Muscle layer of colon (tissue), 2 donors: Measurements from ENCODE around the gene UAP1.

Source experiments
- H3K27ac ChIP-seq: one replicate; pipeline ENCODE4 v1.7.0; 2013; ENCODE audit warnings: low read depth, mild to moderate bottlenecking, low read length, moderate library complexity
- H3K27me3 ChIP-seq, 2 donors: one replicate each; pipeline ENCODE4 v1.7.0; 2013; ENCODE audit warnings: low read length in 2 of 2, mild to moderate bottlenecking in 2 of 2; ENCODE audit not compliant: insufficient read depth in 2 of 2, control insufficient read depth in 1 of 2
- H3K36me3 ChIP-seq: one replicate; pipeline ENCODE4 v1.7.0; 2013; ENCODE audit warnings: mild to moderate bottlenecking, low read length; ENCODE audit not compliant: insufficient read depth
- H3K4me1 ChIP-seq: one replicate; pipeline ENCODE4 v1.7.0; 2013; ENCODE audit warnings: mild to moderate bottlenecking, low read length; ENCODE audit not compliant: insufficient read depth
- H3K4me3 ChIP-seq, 2 donors: one replicate each; pipeline ENCODE4 v1.7.0; 2013; ENCODE audit warnings: low read length in 2 of 2, low read depth in 1 of 2, mild to moderate bottlenecking in 1 of 2, moderate library complexity in 1 of 2
- H3K9ac ChIP-seq: one replicate; pipeline ENCODE4 v1.7.0; 2013; ENCODE audit warnings: low read length
- H3K9me3 ChIP-seq: one replicate; pipeline ENCODE4 v1.7.0; 2013; ENCODE audit warnings: mild to moderate bottlenecking, low read length
- donor health status: abdominal sarcoma.
- donor health status: Adenocarcinoma of cecum.

The UAP1 gene

GRCh38 chr1:162619076-162619475, 57.6 kb downstream of the UAP1 start:
- Histone ChIP-seq H3K9ac (no peak overlapping the region), H3K4me1 (peaks cover 2% of the 10 kb centered on the region), H3K36me3 (no peaks in the 10 kb centered on the region), H3K27ac (no peak overlapping the region), H3K27me3 (no peaks in the 10 kb centered on the region), H3K9me3 (peaks cover 10% of the 10 kb centered on the region), H3K4me3 (no peak overlapping the region)

- Histone ChIP-seq H3K27ac (no peak overlapping the region), H3K9me3 (peaks cover 10% of the 10 kb centered on the region), H3K4me3 (no peak overlapping the region), H3K9ac (no peak overlapping the region), H3K36me3 (no peaks in the 10 kb centered on the region), H3K4me1 (peaks cover 24% of the 10 kb centered on the region), H3K27me3 (no peaks in the 10 kb centered on the region)
These were observed 59.7 kb downstream of the UAP1 start for GRCh38 chr1:162621256-162621655.

GRCh38 chr1:162625679-162626078, 64.2 kb downstream of the UAP1 start:
- Histone ChIP-seq H3K4me3 (peak overlapping the region in 1 of 2 donors; percentile 2), H3K9me3 (no peaks in the 10 kb centered on the region), H3K9ac (no peak overlapping the region), H3K27me3 (no peaks in the 10 kb centered on the region), H3K36me3 (no peaks in the 10 kb centered on the region), H3K4me1 (peaks cover 60% of the 10 kb centered on the region), H3K27ac (peak overlapping the region; percentile 91)

- Histone ChIP-seq H3K36me3 (no peaks in the 10 kb centered on the region), H3K4me3 (peak overlapping the region in 1 of 2 donors; percentile 49), H3K27ac (peak overlapping the region; percentile 91), H3K4me1 (peaks cover 64% of the 10 kb centered on the region), H3K27me3 (no peaks in the 10 kb centered on the region), H3K9me3 (no peaks in the 10 kb centered on the region), H3K9ac (peak overlapping the region; percentile 32)
These were observed 64.6 kb downstream of the UAP1 start for GRCh38 chr1:162626094-162626493.

- Histone ChIP-seq H3K9me3 (no peaks in the 10 kb centered on the region), H3K27me3 (no peaks in the 10 kb centered on the region), H3K9ac (peak overlapping the region; percentile 32), H3K27ac (peak overlapping the region; percentile 91), H3K4me3 (peak overlapping the region in 1 of 2 donors; percentile 49), H3K36me3 (no peaks in the 10 kb centered on the region), H3K4me1 (peaks cover 68% of the 10 kb centered on the region)
These were observed 65.2 kb downstream of the UAP1 start for GRCh38 chr1:162626761-162627160.

GRCh38 chr1:162627662-162628296, 66.3 kb downstream of the UAP1 start:
- Histone ChIP-seq H3K27me3 (no peaks in the 10 kb centered on the region), H3K9me3 (no peaks in the 10 kb centered on the region), H3K27ac (peak overlapping the region; percentile 91), H3K4me3 (no peak overlapping the region), H3K4me1 (peaks cover 68% of the 10 kb centered on the region), H3K9ac (no peak overlapping the region), H3K36me3 (no peaks in the 10 kb centered on the region)

GRCh38 chr1:162629077-162629627, 67.6 kb downstream of the UAP1 start:
- H3K27ac ChIP-seq = no peak overlapping the region
- H3K4me1 ChIP-seq = peaks cover 65% of the 10 kb centered on the region
- no peak overlapping the region for H3K4me3 ChIP-seq
- no peak overlapping the region for H3K9ac ChIP-seq
- no peaks in the 10 kb centered on the region for H3K27me3 ChIP-seq
- H3K36me3 ChIP-seq = no peaks in the 10 kb centered on the region
- H3K9me3 ChIP-seq = no peaks in the 10 kb centered on the region

- Histone ChIP-seq H3K27ac (peak overlapping the region; percentile 17), H3K4me3 (no peak overlapping the region), H3K9ac (no peak overlapping the region)
These were observed 68.1 kb downstream of the UAP1 start for GRCh38 chr1:162629651-162630050.

GRCh38 chr1:162631546-162632191, 70.1 kb downstream of the UAP1 start:
- H3K9me3 ChIP-seq = no peaks in the 10 kb centered on the region
- H3K36me3 ChIP-seq = no peaks in the 10 kb centered on the region
- no peaks in the 10 kb centered on the region for H3K27me3 ChIP-seq
- H3K4me3 ChIP-seq = peak overlapping the region; percentile 70 to 71
- H3K9ac ChIP-seq = peak overlapping the region; percentile 62
- H3K4me1 ChIP-seq = peaks cover 49% of the 10 kb centered on the region
- H3K27ac ChIP-seq = peak overlapping the region; percentile 82

More at GRCh38 chr1:162629651-162630050, 68.1 kb downstream of the UAP1 start:
- no peaks in the 10 kb centered on the region for H3K36me3 ChIP-seq
- H3K4me1 ChIP-seq = peaks cover 60% of the 10 kb centered on the region
- no peaks in the 10 kb centered on the region for H3K27me3 ChIP-seq
- H3K9me3 ChIP-seq = no peaks in the 10 kb centered on the region

- Histone ChIP-seq H3K36me3 (no peaks in the 10 kb centered on the region), H3K27ac (peak within 1 kb of the TSS; percentile 82), H3K4me3 (peak within 1 kb of the TSS; percentile 70 to 71), H3K4me1 (peaks cover 45% of the 10 kb centered on the region), H3K27me3 (no peaks in the 10 kb centered on the region), H3K9me3 (no peaks in the 10 kb centered on the region), H3K9ac (peak within 1 kb of the TSS; percentile 62)
These were observed 70.7 kb downstream of the UAP1 start, which contains the start of gene DDR2 for GRCh38 chr1:162632217-162632666. TSS of gene DDR2 (plus strand) at chr1:162632464. CDS start at chr1:162719064, 86,600 bp downstream.

- H3K27me3 ChIP-seq = no peaks in the 10 kb centered on the region
- peaks cover 41% of the 10 kb centered on the region for H3K4me1 ChIP-seq
- H3K9me3 ChIP-seq = no peaks in the 10 kb centered on the region
- no peaks in the 10 kb centered on the region for H3K36me3 ChIP-seq
- peak overlapping the region; percentile 62 for H3K9ac ChIP-seq
- H3K4me3 ChIP-seq = peak overlapping the region; percentile 70 to 71
- H3K27ac ChIP-seq = peak overlapping the region; percentile 82
These were observed 71.2 kb downstream of the UAP1 start for GRCh38 chr1:162632698-162633080.
